Pancreas (tissue), 10 donors: ENCODE data around the gene KBTBD2. TPM values are rescaled to one million over a fixed set of nuclear protein-coding genes. Genes with fewer than 3 reads are reported as not detected.
"Not testable (repeated sequence)": the region's sequence is repeated elsewhere in the genome, so short reads cannot be mapped to it uniquely, and the experiment has no call there.

Experiments
- ATAC-seq, 4 donors: fragments of 200-7000 bp; cut with Tn5 transposase; one replicate each; pipeline versions ENCODE4 v1.8.0 to v1.9.1; 2020; ENCODE audit warnings: mild to moderate bottlenecking in 4 of 4, moderate library complexity in 4 of 4
- DNase-seq, 6 donors: peaks; one replicate each; pipeline ENCODE4 v3.0.0-alpha.2; 2020
- FAIRE-seq: peaks from 2 replicates; lab custom pipeline; 2012; peaks lifted over from hg19 to GRCh38; lab: Jason Lieb, UNC
- H3K27ac ChIP-seq, 4 donors: fragments of 200-600 bp; sonication (generic); 1 replicate in 3 of 4; 2 replicates in 1 of 4; pipeline versions ENCODE4 v1.5.0 to v1.8.0; 2020
- H3K27me3 ChIP-seq, 4 donors: fragments of 200-600 bp; one replicate each; pipeline ENCODE4 v1.8.0; 2021
- H3K36me3 ChIP-seq, 3 donors: fragments of 200-600 bp; sonication (generic) in 1 of 3; one replicate each; pipeline versions ENCODE4 v1.5.0 to v1.8.0; 2020 to 2021
- H3K4me1 ChIP-seq, 3 donors: fragments of 200-600 bp; one replicate each; pipeline ENCODE4 v1.8.0; 2021
- H3K4me3 ChIP-seq, 4 donors: fragments of 200-600 bp; sonication (generic) in 2 of 4; one replicate each; pipeline versions ENCODE4 v1.5.0 to v1.8.0; 2020 to 2021
- H3K9me3 ChIP-seq, 4 donors: fragments of 200-600 bp; one replicate each; pipeline ENCODE4 v1.8.0; 2021
- CTCF ChIP-seq, 4 donors: fragments of 200-600 bp; sonication (generic) in 3 of 4; IDR thresholded peaks; one replicate each; pipeline versions ENCODE4 v1.5.0 to v1.8.0; 2021; ENCODE audit warnings: antibody characterized with exemption in 4 of 4
- WGBS, 2 donors: extraction: QIAGEN DNeasy Blood & Tissue Kit; methylation state at CpG; one replicate each; pipeline ENCODE4 v1.1.7; 2013; 5-methylcytosine and 5-hydroxymethylcytosine counted together
- intact Hi-C, 3 donors: fragments of 100-400 bp; cut with DNase I; formaldehyde crosslinking; loops; one replicate each; pipeline versions ENCODE4 v1.11.1 to v1.14.2; 2022
- polyA plus RNA-seq, 2 donors: library from polyadenylated mRNA; stranded (reverse); fragments of 200-250 nt; gene quantifications; one replicate each; pipeline ENCODE4 v1.2.3, GENCODE V29; 2013
- total RNA-seq, 6 donors: library from RNA; stranded (reverse); fragmentation: NEBNext Ultra II Directional in 4 of 6; extraction: Animal tissue kit (Norgen Biotek cat#: 25700) in 4 of 6; gene quantifications; one replicate each; pipeline versions ENCODE4 v1.2.1 to v1.2.4, GENCODE V29; 2021 to 2023
- donor health status: healthy with polysubstance abuse.
- donor health status: DM: no; HTN: no; CAD: no; lungs with moderate emphysema.
- donor health status: DM: no; HTN: no; CAD: no.
- donor health status: control.
- donor health status: control.
- donor health status: Bipolar disorder and iron deficiency.
- donor health status: DM: yes; HTN: yes; CAD: no.
- donor health status: DM: no; HTN: no; CAD: no.
- donor health status: DM: no; HTN: no; CAD: no.
- donor health status: DM: yes; HTN: yes; CAD: no.

The KBTBD2 gene
- total and polyA plus RNA-seq, 8 donors = 6.3 to 18.1 (median 7.5) TPM

- Histone ChIP-seq H3K9me3 (no peaks in the 10 kb centered on the region), H3K4me3 (no peak overlapping the region), H3K36me3 (peaks cover 0 to 11% (median under 1%) of the 10 kb centered on the region in 3 donors), H3K4me1 (peaks cover 5 to 27% (median 21%) of the 10 kb centered on the region in 3 donors), H3K27ac (no peak overlapping the region), H3K27me3 (no peaks in the 10 kb centered on the region)
- ATAC-seq (peak; percentile 60 to 80 (median 68)), DNase-seq (no peak), FAIRE-seq (no peak)
- no peak for TF ChIP-seq CTCF (IDR thresholded peaks at IDR 0.05)
- WGBS, 2 donors = 6 to 8% methylated on average over 2 of the region's 2 CpGs
- intact Hi-C loops = no loop called here
Measured at GRCh38 chr7:32879460-32879859, 12.1 kb downstream of the KBTBD2 start.

GRCh38 chr7:32878023-32878422, 13.5 kb downstream of the KBTBD2 start:
- H3K9me3 ChIP-seq, FAIRE-seq, intact Hi-C loops: not testable (repeated sequence)

GRCh38 chr7:32872421-32872820, 19.1 kb downstream of the KBTBD2 start:
- H3K36me3 ChIP-seq = peaks cover 0 to 31% (median 5%) of the 10 kb centered on the region in 3 donors
- 88 to 90% methylated on average over 2 of the region's 2 CpGs for WGBS, 2 donors

More at GRCh38 chr7:32878023-32878422, 13.5 kb downstream of the KBTBD2 start:
- not testable (repeated sequence) for H3K27me3 ChIP-seq, H3K4me3 ChIP-seq, ATAC-seq, DNase-seq, H3K27ac ChIP-seq
- peaks cover 0 to 21% (median 5%) of the 10 kb centered on the region in 3 donors for H3K36me3 ChIP-seq
- H3K4me1 ChIP-seq = peaks cover 5 to 22% (median 11%) of the 10 kb centered on the region in 3 donors
- 85 to 97% methylated on average over 8 of the region's 8 CpGs for WGBS, 2 donors

GRCh38 chr7:32871624-32872371, 19.8 kb downstream of the KBTBD2 start:
- no peak overlapping the region for H3K27ac ChIP-seq
- peaks cover 0 to 31% (median 5%) of the 10 kb centered on the region in 3 donors for H3K36me3 ChIP-seq
- no peaks in the 10 kb centered on the region for H3K9me3 ChIP-seq
- WGBS, 2 donors = 65 to 72% methylated on average over 4 of the region's 4 CpGs
- no peak for DNase-seq
- TF ChIP-seq CTCF (IDR thresholded peaks at IDR 0.05) = no peak
- no peaks in the 10 kb centered on the region for H3K27me3 ChIP-seq
- no peak overlapping the region for H3K4me3 ChIP-seq
- intact Hi-C loops = no loop called here
- FAIRE-seq = no peak
- peaks cover 0 to 4% (median 0%) of the 10 kb centered on the region in 3 donors for H3K4me1 ChIP-seq
- ATAC-seq = peak in 2 of 4 donors; percentile 9 to 37

More at GRCh38 chr7:32872421-32872820, 19.1 kb downstream of the KBTBD2 start:
- Histone ChIP-seq H3K9me3 (no peaks in the 10 kb centered on the region), H3K27me3 (no peaks in the 10 kb centered on the region), H3K4me3 (no peak overlapping the region), H3K4me1 (peaks cover 0 to 4% (median 0%) of the 10 kb centered on the region in 3 donors), H3K27ac (no peak overlapping the region)
- ATAC-seq = no peak
- no peak for FAIRE-seq
- intact Hi-C loops = no loop called here
- TF ChIP-seq CTCF (IDR thresholded peaks at IDR 0.05) = no peak
- DNase-seq = no peak

- Histone ChIP-seq H3K27ac (no peak overlapping the region), H3K36me3 (peaks cover 0 to 28% (median 5%) of the 10 kb centered on the region in 3 donors), H3K9me3 (no peaks in the 10 kb centered on the region), H3K4me3 (no peak overlapping the region), H3K4me1 (peaks cover 0 to 4% (median 0%) of the 10 kb centered on the region in 3 donors), H3K27me3 (no peaks in the 10 kb centered on the region)
- no peak for FAIRE-seq
- no peak for TF ChIP-seq CTCF (IDR thresholded peaks at IDR 0.05)
- ATAC-seq = no peak
- DNase-seq = no peak
- intact Hi-C loops = no loop called here
- WGBS, 2 donors = 87% methylated on average over 3 of the region's 3 CpGs
Measured at GRCh38 chr7:32870298-32870697, 21.3 kb downstream of the KBTBD2 start.
